Stimulated activated CD4-positive, alpha-beta T cell treated with anti-CD3 and anti-CD28 coated beads, Interleukin-12 subunit alpha, Interleukin-12 subunit beta, amount 100 ng/mL, for 24 hours (primary cell): ENCODE data around the gene FXR2.

Experiments used
- DNase-seq, 2 experiments: peaks; one replicate each; pipeline ENCODE4 v3.0.0-alpha.2; 2020; ENCODE audit warnings: low read depth in 2 of 2

FXR2 gene

DNA sequence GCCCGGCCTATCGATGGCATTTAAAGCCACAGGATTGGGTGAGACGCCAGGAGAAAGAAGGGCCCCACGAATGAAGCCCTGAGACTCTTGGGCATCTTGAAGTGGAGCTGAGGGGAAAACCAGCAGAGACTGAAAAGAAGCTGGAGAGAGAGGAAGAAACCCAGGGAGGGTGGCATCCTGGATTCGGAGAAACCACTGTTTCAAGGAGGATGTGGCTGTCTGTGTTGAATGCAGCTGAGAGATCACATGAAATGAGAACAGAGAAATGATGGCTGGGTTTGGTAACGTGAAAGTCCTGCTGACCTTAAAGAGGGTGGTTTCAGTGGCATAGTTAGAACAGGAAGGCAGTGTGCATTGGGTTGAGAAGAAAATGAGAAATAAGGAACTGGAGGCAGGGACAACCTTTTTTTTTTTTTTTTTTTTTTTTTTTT lies 62.1 kb downstream of the FXR2 start:
- no peak for DNase-seq

DNA sequence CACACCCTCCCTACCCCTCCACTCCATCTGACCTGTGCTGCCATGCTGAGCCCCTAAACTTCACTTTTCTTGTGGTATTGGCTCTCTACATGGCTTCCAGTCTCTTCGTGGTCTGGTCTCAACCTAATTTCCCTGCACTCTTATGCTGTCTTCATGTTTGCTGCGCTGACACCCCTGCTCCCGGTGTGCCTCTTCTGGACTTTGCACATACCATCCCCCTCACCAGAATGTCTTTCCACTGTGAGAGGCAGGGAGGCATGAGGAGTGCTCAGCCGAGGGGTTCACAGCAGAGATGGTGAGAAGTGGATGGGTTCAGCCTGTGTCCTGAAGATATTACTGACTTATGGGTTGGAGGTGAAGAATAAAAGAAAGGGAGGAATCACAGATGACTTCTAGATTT lies 63.3 kb downstream of the FXR2 start:
- no peak for DNase-seq

DNA sequence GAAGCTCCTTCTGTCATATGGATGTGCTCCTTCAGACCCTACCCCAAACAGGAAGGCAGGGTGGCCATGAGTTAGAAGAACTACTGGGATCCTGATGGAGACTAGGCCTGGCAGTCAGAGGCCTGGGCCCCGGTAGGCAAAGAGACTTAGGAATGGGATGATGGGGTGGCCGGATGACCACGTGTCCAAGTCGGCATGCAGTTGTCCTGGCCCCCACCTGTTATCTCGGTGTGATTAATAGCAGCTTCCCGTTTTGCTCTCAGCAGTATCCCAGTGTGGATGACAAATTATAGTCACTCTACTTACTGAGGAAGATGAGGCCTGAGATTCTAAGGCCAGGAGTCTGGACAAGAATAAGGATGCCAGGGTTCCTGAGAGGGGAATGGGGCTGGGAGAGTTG lies 64.4 kb downstream of the FXR2 start:
- DNase-seq: no peak

DNA sequence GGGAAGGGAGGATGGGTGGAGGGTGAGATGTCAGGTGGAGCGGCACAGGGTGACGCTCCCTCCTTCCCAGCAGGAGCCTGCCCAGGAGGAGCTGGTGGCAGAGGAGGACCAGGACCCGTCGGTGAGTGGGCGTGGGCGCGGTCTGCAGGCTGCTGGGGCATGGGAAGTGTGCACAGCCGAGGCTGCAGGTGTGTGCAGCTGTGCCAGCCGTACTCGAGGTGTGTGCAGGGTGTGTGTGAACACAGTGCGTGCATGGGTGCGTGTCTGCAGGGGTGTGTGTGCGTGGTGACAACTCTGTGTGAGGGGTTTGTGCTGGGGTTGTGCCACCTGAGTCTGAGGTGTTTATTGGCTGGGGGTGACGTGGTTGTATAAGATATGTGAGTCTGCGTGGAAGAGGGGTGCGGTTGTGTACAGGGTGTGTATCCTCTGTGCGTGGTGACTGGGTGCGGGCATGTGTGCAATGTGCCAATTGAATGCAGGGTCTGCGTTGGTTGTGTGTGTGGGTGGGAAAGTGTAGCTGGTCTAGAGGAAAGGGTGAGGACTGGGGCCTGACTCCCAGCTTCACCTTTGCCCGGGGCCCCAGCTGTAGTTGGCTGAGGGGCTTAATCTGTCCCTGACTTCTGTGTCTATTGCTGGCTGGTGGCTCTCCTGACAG lies 65.2 kb downstream of the FXR2 start:
- DNase-seq: peak in 1 of 2 experiments; percentile 24

DNA sequence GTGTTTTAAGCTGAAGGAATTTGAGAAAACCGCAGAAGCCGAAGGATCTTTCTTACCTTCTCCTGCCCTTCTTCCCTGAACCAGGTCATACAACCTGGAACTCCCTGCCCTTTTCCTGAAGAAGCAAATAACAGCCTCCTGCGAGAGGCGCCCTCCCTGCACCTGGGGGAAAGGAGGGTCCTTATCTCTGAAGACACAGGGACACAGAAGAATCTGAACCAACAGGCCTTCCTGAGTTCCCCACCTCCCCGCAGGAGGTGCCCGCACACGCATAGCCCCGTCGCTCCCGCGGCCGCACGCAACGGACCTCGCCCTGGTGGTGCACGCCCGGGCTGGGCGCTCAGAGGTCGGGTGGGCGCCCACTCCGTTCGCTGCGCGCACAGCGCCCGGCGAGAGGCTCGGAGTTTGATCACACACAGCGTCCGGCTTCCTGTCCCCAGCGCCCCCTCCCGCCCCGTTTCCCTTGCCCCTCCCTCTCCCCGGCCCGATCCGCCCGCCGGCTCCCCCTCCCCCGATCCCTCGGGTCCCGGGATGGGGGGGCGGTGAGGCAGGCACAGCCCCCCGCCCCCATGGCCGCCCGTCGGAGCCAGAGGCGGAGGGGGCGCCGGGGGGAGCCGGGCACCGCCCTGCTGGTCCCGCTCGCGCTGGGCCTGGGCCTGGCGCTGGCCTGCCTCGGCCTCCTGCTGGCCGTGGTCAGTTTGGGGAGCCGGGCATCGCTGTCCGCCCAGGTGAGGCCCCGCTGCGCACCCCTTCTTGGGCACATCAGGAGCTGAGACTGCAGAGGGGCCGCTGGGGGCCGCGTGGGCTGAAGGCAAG lies 65.9 kb downstream of the FXR2 start, which contains the start of gene TNFSF12:
TNFSF12 (plus strand) TSS at position 474 of the 816 bp plus-strand sequence; CDS start at position 570, 96 bp downstream.
- DNase-seq: peak in 1 of 2 experiments; percentile 50

DNA sequence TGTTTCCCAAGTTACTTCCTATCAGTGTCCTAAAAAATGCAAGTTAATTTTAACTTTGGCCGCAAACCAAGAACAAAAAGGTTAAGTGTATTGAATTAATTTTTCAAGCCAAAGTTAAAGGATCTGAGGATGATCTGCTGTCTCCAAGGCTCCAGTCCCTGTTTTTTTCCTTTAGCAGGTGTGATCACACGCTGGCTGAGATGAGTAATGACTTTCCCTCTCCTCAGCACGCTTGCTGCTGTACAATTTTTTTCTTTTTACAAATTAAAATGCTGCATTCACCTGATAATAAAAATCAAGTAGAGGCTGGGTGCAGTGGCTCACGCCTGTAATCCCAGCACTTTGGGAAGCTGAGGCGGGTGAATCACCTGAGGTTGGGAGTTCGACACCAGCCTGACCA lies 69.8 kb downstream of the FXR2 start:
- DNase-seq: no peak
